Brain microvascular endothelial cell (primary cell): ENCODE measurements around the gene FRYL.
"Not testable (repeated sequence)": the region's sequence is repeated elsewhere in the genome, so short reads cannot be mapped to it uniquely, and the experiment has no call there.

Experiments
- DNase-seq: peaks from one replicate; pipeline ENCODE4 v3.0.0-alpha.2; 2020
- H3K27ac ChIP-seq: fragments of 250-450 bp; sonication (Bioruptor Pico); 2 replicates; pipeline ENCODE4 v1.5.1; 2020; ENCODE audit warnings: mild to moderate bottlenecking, moderate library complexity
- H3K27me3 ChIP-seq: fragments of 250-450 bp; sonication (Bioruptor Pico); replicated peaks from 2 replicates; pipeline ENCODE4 v1.5.1; 2020; ENCODE audit warnings: mild to moderate bottlenecking
- H3K36me3 ChIP-seq: fragments of 250-450 bp; sonication (Bioruptor Pico); replicated peaks from 2 replicates; pipeline ENCODE4 v1.5.1; 2020; ENCODE audit warnings: mild to moderate bottlenecking
- H3K4me3 ChIP-seq: 2 replicates; pipeline ENCODE4 v1.5.1; 2011; ENCODE audit warnings: low read depth, mild to moderate bottlenecking, control low read depth, low read length, moderate library complexity
- in situ Hi-C: cut with HindIII; loops from 2 replicates; pipeline ENCODE4 v1.10.0; 2017; ENCODE audit warnings: low sequenced_read_pairs, low pct_ligation_motif_present
- TF ChIP-seq, protein P1 (sequence below): IDR thresholded peaks from 2 replicates; pipeline ENCODE4 v1.5.1; 2011; ENCODE audit warnings: low read depth, mild to moderate bottlenecking, moderate library complexity, low read length, control low read depth, inconsistent platforms; ENCODE audit errors: missing control alignments

The FRYL gene

DNA sequence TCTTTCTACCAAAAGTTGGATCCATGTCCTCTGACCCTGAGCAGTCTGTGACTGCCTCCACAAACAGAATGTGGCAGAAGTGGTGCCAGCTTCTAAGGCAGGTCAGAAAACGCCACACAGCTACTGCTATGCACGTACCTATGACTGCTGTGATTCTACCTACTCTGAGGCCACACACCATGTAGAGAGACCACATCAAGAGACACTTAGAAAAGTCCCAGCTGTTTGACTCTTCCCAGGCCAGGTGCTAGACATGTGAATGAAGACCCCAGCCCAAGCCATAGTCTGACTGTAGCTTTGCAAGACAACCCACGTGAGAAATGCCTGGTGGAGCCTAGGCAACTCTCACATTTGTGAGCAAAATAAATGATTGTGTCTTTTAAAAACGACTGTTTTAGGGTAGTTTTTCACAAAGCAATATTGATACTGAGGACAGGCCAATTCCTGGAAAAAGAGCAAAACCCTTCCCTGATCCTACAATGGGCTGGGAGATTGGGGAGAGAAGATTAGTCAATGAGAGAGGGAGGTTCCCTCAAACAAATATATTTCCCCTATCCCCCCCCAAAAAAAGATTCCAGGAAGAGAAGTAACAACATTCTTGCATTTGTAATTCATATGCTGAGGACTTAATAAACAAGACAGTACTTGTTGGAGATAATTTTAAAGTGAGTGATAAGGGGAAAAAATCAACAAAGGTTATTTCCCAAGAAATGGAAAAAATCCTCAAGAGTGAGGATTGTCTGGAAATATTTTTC lies 33.3 kb downstream of the FRYL start:
- H3K27me3 ChIP-seq, result no peaks in the 10 kb centered on the region
- H3K27ac ChIP-seq, result no peak overlapping the region
- no peaks in the 10 kb centered on the region for H3K36me3 ChIP-seq
- no peak overlapping the region for H3K4me3 ChIP-seq
- TF ChIP-seq, protein P1, sequence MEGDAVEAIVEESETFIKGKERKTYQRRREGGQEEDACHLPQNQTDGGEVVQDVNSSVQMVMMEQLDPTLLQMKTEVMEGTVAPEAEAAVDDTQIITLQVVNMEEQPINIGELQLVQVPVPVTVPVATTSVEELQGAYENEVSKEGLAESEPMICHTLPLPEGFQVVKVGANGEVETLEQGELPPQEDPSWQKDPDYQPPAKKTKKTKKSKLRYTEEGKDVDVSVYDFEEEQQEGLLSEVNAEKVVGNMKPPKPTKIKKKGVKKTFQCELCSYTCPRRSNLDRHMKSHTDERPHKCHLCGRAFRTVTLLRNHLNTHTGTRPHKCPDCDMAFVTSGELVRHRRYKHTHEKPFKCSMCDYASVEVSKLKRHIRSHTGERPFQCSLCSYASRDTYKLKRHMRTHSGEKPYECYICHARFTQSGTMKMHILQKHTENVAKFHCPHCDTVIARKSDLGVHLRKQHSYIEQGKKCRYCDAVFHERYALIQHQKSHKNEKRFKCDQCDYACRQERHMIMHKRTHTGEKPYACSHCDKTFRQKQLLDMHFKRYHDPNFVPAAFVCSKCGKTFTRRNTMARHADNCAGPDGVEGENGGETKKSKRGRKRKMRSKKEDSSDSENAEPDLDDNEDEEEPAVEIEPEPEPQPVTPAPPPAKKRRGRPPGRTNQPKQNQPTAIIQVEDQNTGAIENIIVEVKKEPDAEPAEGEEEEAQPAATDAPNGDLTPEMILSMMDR, result no peak
- DNase-seq, result no peak
- in situ Hi-C loops, result no loop called here

GRCh38 chr4:48745223-48745622 lies 34.9 kb downstream of the FRYL start:
- DNase-seq, in situ Hi-C loops, H3K36me3 ChIP-seq, H3K27ac ChIP-seq, H3K4me3 ChIP-seq, H3K27me3 ChIP-seq: not testable (repeated sequence)

DNA sequence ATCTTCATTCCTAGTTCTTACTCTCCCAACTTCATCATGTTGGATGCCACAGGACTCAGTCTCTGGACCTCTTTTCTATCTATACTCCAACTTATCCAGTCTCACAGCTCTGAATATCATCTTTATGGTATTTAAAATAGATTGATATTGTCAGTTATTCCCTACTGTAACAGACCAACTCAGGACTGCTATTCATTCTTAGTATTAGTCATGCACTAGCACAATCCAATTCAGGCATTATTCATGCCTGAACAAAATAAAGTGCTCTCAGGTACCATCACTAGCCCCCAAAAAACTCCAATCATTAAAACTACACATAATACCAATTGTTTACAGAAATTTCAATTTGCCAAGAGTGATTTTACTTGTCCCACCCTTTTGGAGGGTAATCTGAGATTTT lies 37.7 kb downstream of the FRYL start:
- TF ChIP-seq, protein P1, result no peak
- H3K27ac ChIP-seq, result no peak overlapping the region
- no peak overlapping the region for H3K4me3 ChIP-seq
- H3K27me3 ChIP-seq, result no peaks in the 10 kb centered on the region
- in situ Hi-C loops, result no loop called here
- no peaks in the 10 kb centered on the region for H3K36me3 ChIP-seq
- DNase-seq, result no peak

GRCh38 chr4:48739560-48740019 lies 40.5 kb downstream of the FRYL start:
- no peaks in the 10 kb centered on the region for H3K36me3 ChIP-seq
- TF ChIP-seq, protein P1, result no peak

GRCh38 chr4:48738856-48739255 lies 41.2 kb downstream of the FRYL start:
- in situ Hi-C loops, result no loop called here
- TF ChIP-seq, protein P1, result no peak

More at GRCh38 chr4:48739560-48740019, 40.5 kb downstream of the FRYL start:
- no peaks in the 10 kb centered on the region for H3K27me3 ChIP-seq
- in situ Hi-C loops, result no loop called here
- DNase-seq, result no peak
- no peak overlapping the region for H3K4me3 ChIP-seq
- no peak overlapping the region for H3K27ac ChIP-seq

GRCh38 chr4:48728906-48729496 lies 51.1 kb downstream of the FRYL start:
- H3K36me3 ChIP-seq, H3K4me3 ChIP-seq, DNase-seq, in situ Hi-C loops, H3K27ac ChIP-seq, H3K27me3 ChIP-seq: not testable (repeated sequence)

More at GRCh38 chr4:48738856-48739255, 41.2 kb downstream of the FRYL start:
- no peak overlapping the region for H3K27ac ChIP-seq
- H3K36me3 ChIP-seq, result no peaks in the 10 kb centered on the region
- no peaks in the 10 kb centered on the region for H3K27me3 ChIP-seq
- no peak overlapping the region for H3K4me3 ChIP-seq
- DNase-seq, result no peak
